Activated CD4-positive, CD25-positive, alpha-beta regulatory T cell treated with anti-CD3 and anti-CD28 coated beads, Interleukin-2, amount 50 U/mL, for 24 hours (primary cell): ENCODE measurements around the gene PITPNM3.

Experiments
- ATAC-seq, 2 donors: fragments of 150-1000 bp; cut with Tn5 transposase; one replicate each; pipeline ENCODE4 v1.10.0; 2021; ENCODE audit warnings: mild to moderate bottlenecking in 1 of 2, moderate library complexity in 1 of 2

Gene PITPNM3

DNA sequence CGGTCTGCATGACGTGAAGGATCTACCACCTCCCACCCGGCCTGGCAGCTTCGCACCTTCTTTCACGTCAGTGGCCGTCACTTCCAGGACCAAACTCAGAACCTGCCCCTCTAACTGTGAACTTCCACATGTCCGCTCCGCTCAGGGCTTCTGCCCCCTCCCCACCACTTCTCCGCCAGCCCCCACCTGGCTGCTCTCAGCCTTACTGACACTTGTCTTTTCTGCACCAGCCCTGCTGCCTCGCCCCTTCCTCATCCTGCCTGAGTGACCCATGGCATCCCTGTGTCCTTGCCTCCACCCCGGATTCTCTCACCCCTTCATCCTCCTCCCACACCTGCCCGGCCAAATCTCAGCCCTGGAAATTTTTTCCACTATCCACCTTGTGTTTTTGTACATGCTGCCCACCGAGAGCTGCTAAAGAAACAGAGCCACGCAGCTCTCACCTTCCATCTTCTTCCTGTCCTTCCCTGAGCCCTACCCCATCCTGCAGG lies 97.8 kb downstream of the PITPNM3 start:
- no peak for ATAC-seq

DNA sequence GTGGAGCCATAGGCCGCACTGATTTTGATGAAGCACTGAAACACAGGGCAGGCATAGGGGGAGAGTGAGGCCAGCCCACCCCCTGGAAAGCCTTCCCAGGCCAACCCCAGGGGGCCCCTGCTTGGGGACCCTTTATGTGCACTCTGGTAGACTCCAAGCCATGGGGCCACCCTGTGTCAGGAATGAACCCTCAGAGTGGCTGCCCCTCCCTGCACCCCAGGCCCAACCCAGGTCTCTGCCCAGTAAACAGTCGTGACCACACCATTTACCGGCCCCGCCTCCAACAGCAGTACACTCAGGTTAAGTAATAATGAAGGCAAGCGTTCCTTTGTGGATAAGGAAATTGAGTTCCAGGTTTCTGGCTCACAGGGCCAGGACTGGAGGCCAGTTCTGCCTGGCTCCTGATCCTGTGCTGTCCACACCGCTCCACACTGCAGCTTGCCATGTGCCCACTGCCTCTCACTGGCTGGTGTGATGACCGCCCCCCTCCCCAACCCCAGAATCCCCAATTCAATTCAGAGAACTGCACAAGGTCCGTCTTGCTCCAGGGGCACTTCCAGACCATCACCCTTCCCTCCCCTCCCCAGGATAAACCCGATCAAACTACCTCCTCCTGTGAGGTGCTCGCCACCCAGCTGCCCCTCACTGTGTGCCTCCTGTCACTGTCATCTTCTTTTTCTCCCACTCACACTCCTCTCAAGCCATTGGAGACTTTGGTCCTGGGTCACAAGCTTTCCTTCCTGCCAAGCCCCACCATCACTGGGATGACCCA lies 98.5 kb downstream of the PITPNM3 start:
- no peak for ATAC-seq

DNA sequence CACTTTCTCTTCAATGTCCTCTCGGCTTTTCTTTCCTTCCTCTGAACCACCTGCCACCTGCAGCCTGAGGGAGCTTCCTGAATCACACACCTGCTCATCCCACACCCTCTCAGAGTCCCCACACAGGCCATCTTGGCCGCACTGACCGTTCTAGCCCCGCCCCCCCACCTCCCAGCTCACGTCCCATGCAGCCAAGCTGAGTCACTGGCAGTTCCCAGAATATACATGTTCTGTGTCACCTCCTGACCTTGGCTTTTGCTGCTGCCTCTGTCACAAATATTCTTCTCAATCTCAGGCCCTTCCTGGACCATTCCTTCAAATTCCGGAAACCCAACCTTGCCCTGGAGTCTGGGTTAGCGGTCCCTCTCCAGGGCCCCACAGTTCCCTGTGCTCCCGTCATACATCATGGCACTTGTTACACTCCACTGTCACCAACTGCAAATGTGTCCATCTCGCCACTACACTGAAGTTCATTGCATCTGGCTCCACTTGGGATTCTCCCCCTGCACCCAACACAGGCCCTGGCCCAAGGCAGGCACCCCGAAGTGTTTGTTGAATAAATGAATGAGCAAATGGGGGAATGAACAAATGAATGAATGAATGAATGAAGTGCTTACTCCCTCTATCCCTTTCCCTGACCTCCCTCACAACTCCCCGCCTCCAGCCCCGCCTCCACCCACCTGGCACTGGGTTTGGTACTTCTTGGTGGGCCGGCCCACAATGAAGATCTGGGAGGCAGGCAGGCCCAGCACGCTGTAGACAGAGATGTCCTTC lies 99.3 kb downstream of the PITPNM3 start:
- ATAC-seq = no peak

- ATAC-seq = no peak
These were observed 100.0 kb downstream of the PITPNM3 start for GRCh38 chr17:6456321-6456720.

- peak; percentile 70 to 76 for ATAC-seq
These were observed 101.0 kb downstream of the PITPNM3 start for GRCh38 chr17:6455321-6455705.

DNA sequence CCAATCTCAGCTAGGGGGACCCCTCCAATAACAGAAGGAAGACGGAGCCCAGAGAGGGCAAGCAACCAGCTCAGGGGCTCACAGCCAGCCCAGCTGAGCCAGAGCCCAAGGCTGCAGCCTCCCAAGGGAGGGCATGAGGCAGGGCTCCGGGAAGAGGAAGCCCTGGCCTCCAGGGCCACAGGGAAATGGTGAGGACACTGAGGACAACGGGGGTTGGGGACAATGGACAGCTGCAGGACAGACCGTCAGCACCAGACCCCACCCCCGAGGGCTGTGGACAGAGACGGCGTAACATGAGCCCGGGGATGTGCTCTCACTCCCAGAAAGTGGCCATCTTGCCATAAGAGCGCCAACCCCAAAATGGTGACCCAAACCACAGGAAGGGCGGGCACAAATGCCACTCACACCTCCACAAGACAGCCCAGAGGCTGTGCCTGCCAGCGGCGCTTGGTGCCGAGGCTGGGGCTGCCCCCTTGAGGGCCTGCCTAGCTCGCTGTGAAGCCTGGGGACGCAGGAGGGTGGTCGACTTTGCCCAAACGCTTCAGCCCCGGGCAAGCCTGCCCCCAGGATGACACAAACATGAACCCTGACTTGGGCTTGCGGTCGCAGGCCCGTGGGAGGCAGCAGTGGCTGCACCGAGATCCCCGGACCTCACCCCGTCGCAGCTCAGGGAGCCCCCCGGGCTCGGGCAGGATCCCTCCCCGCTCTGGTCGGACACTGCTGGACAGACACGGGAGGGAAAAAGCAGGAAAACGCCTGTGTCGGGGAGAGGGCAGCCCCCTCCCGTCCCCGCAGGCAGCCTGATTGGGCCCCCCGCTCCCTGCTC lies 101.6 kb downstream of the PITPNM3 start:
- ATAC-seq = no peak

DNA sequence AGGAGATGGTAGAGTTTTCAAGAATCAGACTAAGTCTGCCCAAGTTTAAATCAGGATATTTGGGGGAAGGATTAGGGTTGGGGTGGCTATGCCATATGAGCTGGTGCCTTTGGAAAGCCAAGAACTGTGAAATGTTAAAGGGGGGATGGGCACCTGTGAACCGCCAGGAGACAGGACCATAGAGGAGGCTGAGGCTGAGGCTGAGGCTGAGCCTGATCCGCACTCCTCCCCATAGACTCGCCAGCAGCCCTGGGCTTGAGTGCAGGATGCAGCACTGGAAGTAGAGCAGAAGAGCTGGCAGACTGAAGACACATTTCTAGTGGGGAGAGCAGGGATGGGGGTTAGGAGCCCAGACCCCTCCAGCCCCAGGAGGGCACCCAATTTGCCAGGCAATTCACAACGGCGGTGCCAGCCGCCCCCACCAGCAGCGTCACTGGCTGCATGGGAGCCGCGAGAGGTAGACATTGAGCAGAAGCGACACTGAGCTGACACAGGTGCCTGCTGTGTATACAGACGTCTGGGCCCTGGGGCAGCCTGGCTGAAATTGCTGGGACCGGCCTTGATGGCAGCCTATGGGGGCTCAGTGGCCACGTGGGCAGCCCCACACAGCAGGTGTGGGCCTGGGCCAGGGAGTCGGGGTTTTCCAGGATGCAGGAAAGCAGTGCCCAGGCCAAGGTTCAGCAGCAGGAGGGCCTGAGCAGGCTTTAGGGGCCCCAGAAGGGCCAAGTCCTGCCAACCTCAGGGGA lies 102.9 kb downstream of the PITPNM3 start:
- ATAC-seq = no peak

- no peak for ATAC-seq
These were observed 103.7 kb downstream of the PITPNM3 start for GRCh38 chr17:6452471-6453266.

DNA sequence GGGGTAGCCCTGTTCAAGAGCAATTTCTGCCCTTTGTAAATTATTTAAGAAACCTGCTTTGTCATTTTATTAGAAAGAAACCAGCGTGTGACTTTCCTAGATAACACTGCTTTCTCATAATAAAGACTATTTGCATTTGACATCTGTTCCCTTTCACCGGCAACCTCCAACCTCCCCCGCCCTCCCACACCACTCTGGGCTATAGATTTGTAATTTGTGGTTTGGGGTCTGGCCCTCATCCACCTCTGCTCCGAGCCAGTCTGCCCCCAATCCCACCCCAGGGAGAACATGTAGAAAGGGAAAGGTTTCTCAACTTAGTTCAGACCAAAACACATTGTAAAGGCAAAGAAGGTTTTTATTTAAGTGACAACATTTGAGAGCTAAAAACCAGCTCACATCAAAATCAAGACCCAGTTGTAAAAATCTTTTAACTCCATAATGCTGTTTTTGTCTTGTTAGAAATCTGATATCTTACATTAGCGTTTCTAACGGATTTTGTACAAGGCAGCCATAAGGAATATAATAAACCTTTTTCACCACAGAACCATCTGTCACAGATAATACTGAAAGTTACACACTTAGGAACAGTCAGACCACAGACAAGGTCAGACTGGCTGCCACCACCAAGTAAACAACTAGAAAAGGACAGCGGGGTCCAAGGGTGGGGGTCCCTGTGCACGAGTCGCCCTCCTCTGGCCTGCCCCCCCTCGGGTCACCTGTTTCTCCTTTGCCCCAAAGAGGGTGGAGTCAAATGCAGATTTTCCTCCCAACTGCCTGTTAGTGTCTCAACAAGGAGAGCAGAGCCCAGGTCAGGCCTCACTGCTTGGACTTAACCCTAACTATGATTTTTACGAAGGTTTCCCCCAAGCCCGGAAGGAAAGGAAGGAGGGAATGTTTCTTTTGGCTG lies 105.2 kb downstream of the PITPNM3 start:
- ATAC-seq = no peak

GRCh38 chr17:6449307-6449706 lies 107.0 kb downstream of the PITPNM3 start:
- no peak for ATAC-seq

- ATAC-seq = no peak
These were observed 107.9 kb downstream of the PITPNM3 start for GRCh38 chr17:6448473-6448872.

DNA sequence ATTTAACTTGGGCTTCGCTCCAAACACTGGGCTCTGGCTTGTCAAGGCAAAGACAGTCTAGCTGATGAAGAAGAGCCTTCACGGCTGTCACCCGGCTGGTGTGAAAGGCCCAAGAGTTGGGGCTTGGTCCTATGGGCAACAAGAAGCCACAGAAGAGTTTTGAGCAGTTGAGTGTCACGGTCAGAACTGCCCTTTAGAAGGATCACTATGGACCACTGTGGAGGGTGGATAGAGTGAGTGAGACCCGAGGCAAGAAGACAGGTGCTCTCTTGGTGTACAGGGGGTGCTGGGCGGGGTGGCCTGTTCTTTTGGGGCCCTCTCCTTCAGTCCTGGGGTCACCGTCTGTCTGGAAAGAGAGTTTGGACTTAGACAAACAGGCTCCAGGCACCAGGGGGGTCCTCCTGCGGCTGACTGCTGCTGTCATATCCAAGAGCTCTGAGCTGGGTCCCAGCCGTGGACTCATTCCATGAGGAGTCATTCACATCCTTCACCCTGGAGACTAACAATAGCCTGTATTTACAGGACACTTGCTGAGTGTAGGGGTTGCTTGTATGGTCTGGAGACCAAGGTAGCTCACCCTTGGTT lies 109.7 kb downstream of the PITPNM3 start:
- ATAC-seq = no peak

GRCh38 chr17:6444571-6445335 lies 111.6 kb downstream of the PITPNM3 start:
- no peak for ATAC-seq

GRCh38 chr17:6443692-6444570 lies 112.4 kb downstream of the PITPNM3 start, which contains the start of gene PIMREG:
PIMREG (plus strand) TSS chr17:6444455; CDS start chr17:6445111, 656 bp downstream.
- ATAC-seq = peak; percentile 94 to 95

DNA sequence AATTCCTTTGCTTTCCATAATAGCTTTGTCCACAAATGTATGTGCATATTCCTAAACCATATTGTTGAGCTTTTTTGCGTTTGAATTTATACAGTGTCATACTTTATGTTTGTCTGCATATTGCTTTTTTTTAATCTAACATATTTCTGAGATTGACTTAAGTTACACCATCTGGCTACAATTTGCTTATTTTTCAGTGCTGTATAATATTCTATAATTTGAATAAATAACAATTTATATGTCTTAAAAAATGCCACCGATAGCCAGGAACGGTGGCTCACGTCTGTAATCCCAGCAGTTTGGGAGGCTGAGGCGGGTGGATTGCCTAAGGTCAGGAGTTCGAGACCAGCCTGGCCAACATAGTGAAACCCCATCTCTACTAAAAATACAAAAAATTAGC lies 113.6 kb downstream of the PITPNM3 start:
- no peak for ATAC-seq

DNA sequence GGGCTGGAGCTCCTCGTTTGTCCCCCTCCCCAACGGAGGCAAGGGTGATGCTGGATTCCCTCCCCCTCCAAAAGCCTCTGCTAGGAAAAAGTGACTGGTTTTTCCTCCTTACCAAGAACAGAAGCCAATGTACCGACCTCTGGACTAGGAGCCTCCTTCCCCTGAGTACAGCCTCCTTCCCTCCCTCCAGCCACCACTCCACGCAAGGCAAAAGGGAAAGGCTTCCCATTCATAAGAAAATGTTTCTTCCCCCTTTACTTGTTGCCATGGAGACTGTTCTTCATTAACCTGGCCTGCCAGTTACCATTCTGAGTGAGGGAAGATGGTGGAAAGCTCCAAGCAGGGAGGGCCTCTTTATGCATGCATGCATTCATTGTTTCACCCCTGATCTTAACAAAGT lies 116.4 kb downstream of the PITPNM3 start:
- no peak for ATAC-seq

GRCh38 chr17:6437956-6438355 lies 118.4 kb downstream of the PITPNM3 start:
- ATAC-seq = no peak

DNA sequence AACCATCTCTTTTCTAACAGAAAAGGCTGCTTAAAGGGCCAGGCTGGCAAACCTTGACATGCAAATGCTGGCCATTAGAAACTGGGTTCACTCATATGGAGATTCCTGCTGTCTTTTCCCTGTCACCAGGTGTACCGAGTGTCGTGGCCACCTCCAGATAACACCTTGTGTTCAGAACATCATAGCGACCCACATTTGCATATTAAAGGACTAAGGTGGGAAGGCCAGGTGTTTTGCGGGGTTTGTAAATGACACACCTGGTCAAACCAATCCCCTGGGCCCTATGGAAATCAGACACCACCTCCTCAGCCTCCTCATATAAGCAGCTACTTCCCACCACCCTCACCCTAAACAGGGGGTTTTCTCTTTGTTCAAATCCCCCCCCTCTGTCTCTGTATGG lies 118.9 kb downstream of the PITPNM3 start:
- no peak for ATAC-seq
